Nephron (organoid): ENCODE results near the gene PRKD1.

ENCODE experiments used
- H3K27ac Mint-ChIP-seq, 3 experiments: 2 replicates each; pipeline ENCODE4 v1.8.0; 2020; ENCODE audit warnings: mixed read lengths in 3 of 3, mild to moderate bottlenecking in 2 of 3, moderate library complexity in 1 of 3
- H3K27me3 Mint-ChIP-seq: 2 replicates; pipeline ENCODE4 v1.8.0; 2021; ENCODE audit warnings: low read depth, mild to moderate bottlenecking, moderate library complexity, mixed read lengths
- H3K36me3 Mint-ChIP-seq: 2 replicates; pipeline ENCODE4 v1.8.0; 2020; ENCODE audit warnings: low read depth, mixed read lengths
- H3K4me1 Mint-ChIP-seq: 2 replicates; pipeline ENCODE4 v1.8.0; 2020; ENCODE audit warnings: mixed read lengths
- H3K4me3 Mint-ChIP-seq, 3 experiments: 2 replicates each; pipeline ENCODE4 v1.8.0; 2020; ENCODE audit warnings: mild to moderate bottlenecking in 3 of 3, mixed read lengths in 3 of 3, moderate library complexity in 2 of 3
- H3K9me3 Mint-ChIP-seq: 2 replicates; pipeline ENCODE4 v1.8.0; 2020; ENCODE audit warnings: mixed read lengths
- CTCF ChIP-seq, 3 experiments: fragments of 200-600 bp; sonication (generic); IDR thresholded peaks; one replicate each; pipeline ENCODE4 v1.5.0; 2021; ENCODE audit warnings: antibody characterized with exemption in 3 of 3; ENCODE audit not compliant: unreplicated experiment in 3 of 3

Gene PRKD1

GRCh38 chr14:29668201-29668600 is 259.4 kb downstream of the PRKD1 start:
- Mint-ChIP-seq H3K4me3 (no peak overlapping the region), H3K36me3 (peaks cover 12% of the 10 kb centered on the region), H3K27ac (no peak overlapping the region), H3K27me3 (no peaks in the 10 kb centered on the region), H3K4me1 (no peaks in the 10 kb centered on the region), H3K9me3 (no peaks in the 10 kb centered on the region)
- TF ChIP-seq CTCF (IDR thresholded peaks at IDR 0.05; ENCODE audit: unreplicated experiment in 3 of 3) = no peak

- Mint-ChIP-seq H3K4me1 (no peaks in the 10 kb centered on the region), H3K36me3 (peaks cover 12% of the 10 kb centered on the region), H3K27me3 (no peaks in the 10 kb centered on the region), H3K4me3 (no peak overlapping the region), H3K9me3 (no peaks in the 10 kb centered on the region), H3K27ac (no peak overlapping the region)
- no peak for TF ChIP-seq CTCF (IDR thresholded peaks at IDR 0.05; ENCODE audit: unreplicated experiment in 3 of 3)
These were observed 263.1 kb downstream of the PRKD1 start for GRCh38 chr14:29664515-29664914.

- H3K9me3 Mint-ChIP-seq = no peaks in the 10 kb centered on the region
- no peak overlapping the region for H3K27ac Mint-ChIP-seq
- no peaks in the 10 kb centered on the region for H3K27me3 Mint-ChIP-seq
- TF ChIP-seq CTCF (IDR thresholded peaks at IDR 0.05; ENCODE audit: unreplicated experiment in 3 of 3) = no peak
- H3K4me3 Mint-ChIP-seq = no peak overlapping the region
- peaks cover 12% of the 10 kb centered on the region for H3K36me3 Mint-ChIP-seq
- H3K4me1 Mint-ChIP-seq = no peaks in the 10 kb centered on the region
These were observed 264.3 kb downstream of the PRKD1 start for GRCh38 chr14:29663281-29663801.

DNA sequence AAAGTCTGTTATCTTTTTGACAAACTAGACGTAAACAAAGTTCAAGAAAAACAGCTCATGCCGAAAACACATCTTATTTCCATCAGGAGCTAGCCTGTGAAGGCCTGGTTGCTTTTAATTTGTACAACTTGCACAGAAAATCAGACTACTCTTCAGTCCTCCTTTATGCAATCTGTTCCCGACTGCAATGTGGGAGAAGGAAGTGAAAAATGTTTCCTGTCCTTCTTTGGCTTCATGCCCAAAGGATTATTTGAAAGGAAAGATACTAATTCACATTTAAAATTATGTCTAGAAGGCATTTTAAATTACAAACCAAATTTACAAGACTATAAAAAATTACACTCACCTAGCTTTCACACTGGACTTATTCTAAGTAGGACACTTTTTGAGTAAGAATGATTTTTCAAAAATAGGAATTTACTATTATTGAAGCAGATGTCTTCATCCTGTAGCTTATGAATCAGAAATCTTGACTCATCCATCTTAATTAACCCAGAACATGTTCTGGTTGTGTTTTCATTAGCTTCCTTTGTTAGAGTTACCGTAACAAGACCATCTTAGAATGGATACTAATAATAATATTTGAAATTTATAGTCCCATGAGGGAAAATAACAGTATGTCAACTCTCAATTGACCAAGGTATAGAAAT is 272.6 kb downstream of the PRKD1 start:
- Mint-ChIP-seq H3K27me3 (no peaks in the 10 kb centered on the region), H3K9me3 (peaks cover 7% of the 10 kb centered on the region), H3K36me3 (peaks cover 8% of the 10 kb centered on the region), H3K4me1 (peaks cover 41% of the 10 kb centered on the region), H3K4me3 (no peak overlapping the region), H3K27ac (peak overlapping the region; percentile 73 to 86 (median 84))
- TF ChIP-seq CTCF (IDR thresholded peaks at IDR 0.05; ENCODE audit: unreplicated experiment in 3 of 3) = no peak

GRCh38 chr14:29653303-29653702 is 274.3 kb downstream of the PRKD1 start:
- H3K4me1 Mint-ChIP-seq = peaks cover 41% of the 10 kb centered on the region
- H3K36me3 Mint-ChIP-seq = peaks cover 21% of the 10 kb centered on the region
- H3K27ac Mint-ChIP-seq = peak overlapping the region in 1 of 3 experiments; percentile 20
- H3K27me3 Mint-ChIP-seq = no peaks in the 10 kb centered on the region
- H3K4me3 Mint-ChIP-seq = no peak overlapping the region
- no peak for TF ChIP-seq CTCF (IDR thresholded peaks at IDR 0.05; ENCODE audit: unreplicated experiment in 3 of 3)
- peaks cover 18% of the 10 kb centered on the region for H3K9me3 Mint-ChIP-seq

DNA sequence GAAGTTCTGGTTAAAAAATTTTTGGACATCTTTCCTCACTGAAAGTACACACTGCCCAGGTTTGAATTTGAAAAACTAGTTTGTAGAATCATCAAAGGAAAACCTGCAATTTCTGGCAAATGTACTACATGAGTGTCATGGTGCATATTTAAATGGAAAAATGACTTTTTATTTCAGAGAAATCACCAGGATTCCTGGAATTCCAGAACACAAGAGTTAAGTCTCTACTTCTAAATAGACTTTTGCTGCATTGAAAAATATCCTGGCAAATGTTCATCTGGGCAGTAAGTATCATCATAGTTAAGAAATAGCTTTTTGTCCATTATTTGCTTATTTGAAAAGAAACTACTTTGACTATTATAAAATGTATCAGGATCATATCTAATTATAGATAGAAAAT is 275.1 kb downstream of the PRKD1 start:
- H3K36me3 Mint-ChIP-seq = peaks cover 28% of the 10 kb centered on the region
- H3K4me3 Mint-ChIP-seq = no peak overlapping the region
- peak overlapping the region in 1 of 3 experiments; percentile 67 for H3K27ac Mint-ChIP-seq
- H3K27me3 Mint-ChIP-seq = no peaks in the 10 kb centered on the region
- TF ChIP-seq CTCF (IDR thresholded peaks at IDR 0.05; ENCODE audit: unreplicated experiment in 3 of 3) = no peak
- H3K4me1 Mint-ChIP-seq = peaks cover 41% of the 10 kb centered on the region
- peaks cover 24% of the 10 kb centered on the region for H3K9me3 Mint-ChIP-seq
